Osteoblast (primary cell): ENCODE measurements around the gene SNX8. TPM values are rescaled to one million over a fixed set of nuclear protein-coding genes. Genes with fewer than 3 reads are reported as not detected.
A peak's percentile ranks its signal among the peaks of the same experiment; 100 is the strongest.

Source experiments
- DNase-seq: peaks from one replicate; pipeline ENCODE4 v3.0.0; 2011; ENCODE audit warnings: low spot score, mixed read lengths; ENCODE audit not compliant: insufficient read length; ENCODE audit errors: missing footprints
- H2AFZ ChIP-seq: 2 replicates; pipeline ENCODE4 v1.6.0; 2011; ENCODE audit warnings: mild to moderate bottlenecking, low read length
- H3K27ac ChIP-seq: 2 replicates; pipeline ENCODE4 v1.5.1; 2011; ENCODE audit warnings: mild to moderate bottlenecking, low read depth, low read length, moderate library complexity
- H3K27me3 ChIP-seq: 2 replicates; pipeline ENCODE4 v1.6.0; 2012; ENCODE audit warnings: mild to moderate bottlenecking, control low read depth, inconsistent platforms, low read length, moderate library complexity; ENCODE audit not compliant: insufficient read depth
- H3K36me3 ChIP-seq: 2 replicates; pipeline ENCODE4 v1.5.1; 2011; ENCODE audit warnings: mild to moderate bottlenecking, low read length, control low read depth, moderate library complexity; ENCODE audit not compliant: insufficient read depth
- H3K4me1 ChIP-seq: 2 replicates; pipeline ENCODE4 v1.5.1; 2011; ENCODE audit warnings: mild to moderate bottlenecking, low read length, control low read depth, moderate library complexity; ENCODE audit not compliant: insufficient read depth
- H3K4me2 ChIP-seq: 2 replicates; pipeline ENCODE4 v1.6.0; 2011; ENCODE audit warnings: mild to moderate bottlenecking, low read length; ENCODE audit not compliant: insufficient read depth
- H3K4me3 ChIP-seq: fragments of 200-600 bp; sonication (generic); 3 replicates; pipeline ENCODE4 v1.5.1; 2012; ENCODE audit warnings: mild to moderate bottlenecking, low read length, inconsistent platforms; ENCODE audit not compliant: insufficient read depth
- H3K79me2 ChIP-seq: 2 replicates; pipeline ENCODE4 v1.6.0; 2012; ENCODE audit warnings: mild to moderate bottlenecking, low read length, control low read depth, inconsistent platforms; ENCODE audit not compliant: insufficient read depth
- H3K9me3 ChIP-seq: 2 replicates; pipeline ENCODE4 v1.5.1; 2011; ENCODE audit warnings: low read depth, low read length, control low read depth
- H4K20me1 ChIP-seq: 2 replicates; pipeline ENCODE4 v1.6.0; 2012; ENCODE audit warnings: mild to moderate bottlenecking, low read length, control low read depth; ENCODE audit not compliant: insufficient read depth
- CTCF ChIP-seq: IDR thresholded peaks from 2 replicates; pipeline ENCODE4 v1.5.1; 2011; ENCODE audit warnings: mild to moderate bottlenecking, low read depth, low read length, moderate library complexity; ENCODE audit errors: extremely low read depth
- total RNA-seq: library from RNA; depleted of rRNA; stranded (reverse); fragments of >200 nt; gene quantifications from 2 replicates; pipeline ENCODE4 v1.2.3, GENCODE V29; 2012

Gene SNX8
- total RNA-seq, 1 donor, result 16.3 TPM

GRCh38 chr7:2263176-2263575 is 51.1 kb downstream of the SNX8 start:
- Histone ChIP-seq H3K27me3 (no peaks in the 10 kb centered on the region), H3K4me2 (no peak overlapping the region), H4K20me1 (no peaks in the 10 kb centered on the region), H3K27ac (no peak overlapping the region), H3K79me2 (peaks cover 5% of the 10 kb centered on the region), H2AFZ (no peak overlapping the region), H3K4me1 (no peaks in the 10 kb centered on the region), H3K4me3 (no peak overlapping the region), H3K36me3 (peaks cover 22% of the 10 kb centered on the region), H3K9me3 (no peaks in the 10 kb centered on the region)
- no peak for TF ChIP-seq CTCF
- peak; percentile 69 for DNase-seq

DNA sequence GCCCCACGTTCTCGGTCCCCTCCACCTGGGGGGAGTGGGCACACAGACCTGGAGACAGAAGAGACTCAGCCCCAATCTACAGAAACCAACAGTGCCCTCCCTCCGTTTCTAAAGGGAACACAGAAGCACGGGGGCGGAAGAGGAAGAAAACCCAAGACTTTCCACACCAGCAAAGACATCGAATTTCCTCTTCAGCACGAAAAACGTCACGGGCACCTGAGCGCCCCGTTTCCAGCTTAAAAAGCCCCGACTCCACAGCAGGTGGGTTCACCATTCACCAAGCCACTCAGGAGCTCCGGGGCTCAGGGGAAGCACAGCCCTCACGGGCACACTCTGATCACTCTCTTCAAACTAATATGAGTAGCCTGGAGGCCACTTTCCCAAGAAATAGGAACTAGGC is 52.6 kb downstream of the SNX8 start:
- Histone ChIP-seq H2AFZ (no peak overlapping the region), H3K4me3 (no peak overlapping the region), H3K4me2 (no peak overlapping the region), H4K20me1 (no peaks in the 10 kb centered on the region), H3K27me3 (no peaks in the 10 kb centered on the region), H3K79me2 (peaks cover 5% of the 10 kb centered on the region), H3K36me3 (peaks cover 22% of the 10 kb centered on the region), H3K27ac (no peak overlapping the region), H3K4me1 (no peaks in the 10 kb centered on the region), H3K9me3 (no peaks in the 10 kb centered on the region)
- DNase-seq, result peak; percentile 86
- TF ChIP-seq CTCF, result no peak

DNA sequence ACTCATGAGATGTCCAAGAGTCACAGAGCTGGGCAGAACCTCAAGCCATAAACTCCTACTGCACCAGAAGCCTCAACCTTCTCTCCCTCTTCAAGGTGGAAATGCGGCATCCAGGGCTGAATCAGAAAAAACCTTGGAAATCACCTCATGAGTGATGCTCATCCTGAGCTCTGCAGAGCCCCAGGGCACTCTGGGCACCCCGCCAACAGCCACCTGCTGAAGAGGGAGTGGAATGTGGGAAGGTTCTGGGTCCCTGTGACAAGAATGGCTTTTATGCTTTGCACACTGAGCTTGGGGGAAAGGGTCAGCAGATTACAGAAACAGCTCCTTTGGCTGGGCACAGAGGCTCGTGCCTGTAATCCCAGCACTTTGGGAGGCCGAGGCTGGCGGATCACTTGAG is 53.4 kb downstream of the SNX8 start:
- peak; percentile 76 for DNase-seq
- TF ChIP-seq CTCF, result no peak

DNA sequence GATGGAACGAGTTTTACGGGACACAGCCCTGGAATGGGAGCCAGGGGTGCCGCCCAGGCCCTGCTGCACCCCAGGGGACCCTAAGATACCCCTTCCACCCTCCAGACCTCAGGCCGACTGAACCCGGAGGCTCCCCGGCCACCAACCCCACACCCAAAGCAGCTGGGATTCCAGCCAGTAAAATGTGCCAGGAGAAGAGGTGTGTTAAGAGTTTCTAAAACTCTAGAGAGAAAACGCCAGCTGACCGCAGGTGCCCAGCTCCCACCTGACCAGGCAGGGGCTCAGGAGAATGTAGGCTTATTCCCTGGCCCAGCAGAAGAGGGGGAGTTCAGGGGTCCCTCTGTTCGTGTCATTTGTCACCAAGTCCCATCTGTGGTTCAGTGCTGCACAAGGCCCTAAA is 54.8 kb downstream of the SNX8 start:
- H3K4me1 ChIP-seq, result no peaks in the 10 kb centered on the region
- no peak for TF ChIP-seq CTCF
- DNase-seq, result no peak
- no peak overlapping the region for H3K4me2 ChIP-seq
- H3K79me2 ChIP-seq, result peaks cover 5% of the 10 kb centered on the region
- peaks cover 21% of the 10 kb centered on the region for H3K36me3 ChIP-seq
- H3K9me3 ChIP-seq, result no peaks in the 10 kb centered on the region
- no peaks in the 10 kb centered on the region for H3K27me3 ChIP-seq
- no peak overlapping the region for H3K4me3 ChIP-seq
- H2AFZ ChIP-seq, result no peak overlapping the region
- no peaks in the 10 kb centered on the region for H4K20me1 ChIP-seq
- no peak overlapping the region for H3K27ac ChIP-seq

More for the DNA sequence above, 53.4 kb downstream of the SNX8 start:
- Histone ChIP-seq H3K27me3 (no peaks in the 10 kb centered on the region), H3K79me2 (peaks cover 5% of the 10 kb centered on the region), H3K9me3 (no peaks in the 10 kb centered on the region), H3K4me1 (no peaks in the 10 kb centered on the region), H4K20me1 (no peaks in the 10 kb centered on the region), H2AFZ (no peak overlapping the region), H3K4me3 (no peak overlapping the region), H3K27ac (no peak overlapping the region), H3K4me2 (no peak overlapping the region), H3K36me3 (peaks cover 22% of the 10 kb centered on the region)
